HCT116 (cell line): ENCODE data around the gene LRRC46. TPM values are rescaled to one million over a fixed set of nuclear protein-coding genes. Genes with fewer than 3 reads are reported as not detected.

Experiments
- ATAC-seq: fragments of 200-7000 bp; cut with Tn5 transposase; 2 replicates; pipeline ENCODE4 v1.9.1; 2020; ENCODE audit warnings: mild to moderate bottlenecking, moderate library complexity
- BruUV-seq: library from RNA; stranded (reverse); fragments of 400-500 nt; replicated peaks from 2 replicates; lab custom pipeline; 2021; lab: Mats Ljungman, UMichigan
- CTCF ChIA-PET: fragments of 300-600 bp; sonication (Branson Sonifier 250); formaldehyde crosslinking; loops from one replicate; lab custom pipeline; 2021; ENCODE audit warnings: antibody characterized with exemption; lab: Charles Lee
- POLR2A ChIA-PET: fragments of 300-600, 350-600 bp; sonication (Branson Sonifier 250); formaldehyde crosslinking; loops from one replicate; lab custom pipeline; 2021; ENCODE audit warnings: antibody characterized with exemption; lab: Charles Lee
- RAD21 ChIA-PET, 2 experiments: fragments of 300-600 bp; sonication (Branson Sonifier 250); formaldehyde crosslinking; loops; one replicate each; lab custom pipeline; 2023; ENCODE audit warnings: low total read pairs in 2 of 2; ENCODE audit not compliant: uncharacterized antibody in 2 of 2, unreplicated experiment in 2 of 2, low non-redundant PET in 1 of 2; lab: Charles Lee
- DNase-seq: peaks from one replicate; pipeline ENCODE4 v3.0.0-alpha.2; 2010; ENCODE audit warnings: low read depth, low spot score
- H2AFZ ChIP-seq: fragments of 200-600 bp; shearing (Covaris generic), sonication (generic); 2 replicates; pipeline ENCODE4 v1.6.1; 2017; ENCODE audit warnings: low read depth, mixed run types, mixed read lengths, antibody characterized with exemption, low read length; ENCODE audit not compliant: poor library complexity, severe bottlenecking
- H3K27ac ChIP-seq: 2 replicates; pipeline ENCODE4 v1.5.1; 2012; ENCODE audit warnings: low read depth, low read length
- H3K27me3 ChIP-seq: fragments of 200-600 bp; sonication (generic); 2 replicates; pipeline ENCODE4 v1.6.1; 2016; ENCODE audit warnings: mixed run types, low read length, mixed read lengths; ENCODE audit not compliant: insufficient read depth
- H3K36me3 ChIP-seq, 2 experiments: fragments of 200-500 bp in 1 of 2; fragments of 200-600 bp in 1 of 2; sonication (Bioruptor generic) in 1 of 2; sonication (generic) in 1 of 2; 2 replicates each; pipeline versions ENCODE4 v1.5.1 to v1.6.1; 2014 to 2016; ENCODE audit warnings: low read length in 2 of 2, inconsistent platforms in 1 of 2, mixed read lengths in 1 of 2, mixed run types in 1 of 2; ENCODE audit not compliant: insufficient read depth in 2 of 2, control insufficient read depth in 1 of 2
- H3K4me1 ChIP-seq, 2 experiments: fragments of 200-600 bp in 1 of 2; sonication (generic) in 1 of 2; 2 replicates each; pipeline versions ENCODE4 v1.5.1 to v1.6.1; 2012 to 2017; ENCODE audit warnings: low read length in 2 of 2, inconsistent platforms in 1 of 2, mild to moderate bottlenecking in 1 of 2, mixed read lengths in 1 of 2, mixed run types in 1 of 2, moderate library complexity in 1 of 2; ENCODE audit not compliant: insufficient read depth in 2 of 2, control insufficient read depth in 1 of 2
- H3K4me2 ChIP-seq: fragments of 200-600 bp; sonication (generic); 2 replicates; pipeline ENCODE4 v1.6.1; 2017; ENCODE audit warnings: mixed run types, low read length, mixed read lengths
- H3K4me3 ChIP-seq, 2 experiments: fragments of 200-600 bp in 1 of 2; sonication (generic) in 1 of 2; replicated peaks in 1 of 2; 2 replicates each; pipeline ENCODE4 v1.5.1; 2011 to 2016; ENCODE audit warnings: low read length in 2 of 2, control low read depth in 1 of 2, low read depth in 1 of 2, mild to moderate bottlenecking in 1 of 2, mixed read lengths in 1 of 2, mixed run types in 1 of 2
- H3K79me2 ChIP-seq: fragments of 200-600 bp; sonication (generic); 2 replicates; pipeline ENCODE4 v1.6.1; 2017; ENCODE audit warnings: mild to moderate bottlenecking, mixed run types, low read length, moderate library complexity, mixed read lengths; ENCODE audit not compliant: insufficient read depth
- H3K9ac ChIP-seq: fragments of 200-600 bp; sonication (generic); 2 replicates; pipeline ENCODE4 v1.6.1; 2016; ENCODE audit warnings: low read length, mixed read lengths
- H3K9me2 ChIP-seq: fragments of 200-600 bp; sonication (generic), shearing (Covaris generic); 2 replicates; pipeline ENCODE4 v1.6.1; 2017; ENCODE audit warnings: mixed run types, mild to moderate bottlenecking, moderate library complexity; ENCODE audit not compliant: insufficient read depth
- H3K9me3 ChIP-seq, 2 experiments: fragments of 200-500 bp in 1 of 2; fragments of 200-600 bp in 1 of 2; sonication (Bioruptor generic) in 1 of 2; sonication (generic) in 1 of 2; 2 replicates each; pipeline ENCODE4 v1.6.1; 2014 to 2017; ENCODE audit warnings: low read length in 2 of 2, mixed read lengths in 2 of 2, inconsistent platforms in 1 of 2, low read depth in 1 of 2, mild to moderate bottlenecking in 1 of 2, mixed run types in 1 of 2, moderate library complexity in 1 of 2; ENCODE audit not compliant: control insufficient read depth in 1 of 2, insufficient read depth in 1 of 2
- H4K20me1 ChIP-seq: fragments of 200-600 bp; sonication (generic), shearing (Covaris generic); 2 replicates; pipeline ENCODE4 v1.6.1; 2017; ENCODE audit warnings: mixed run types, mild to moderate bottlenecking, moderate library complexity; ENCODE audit not compliant: insufficient read depth
- CBX3 ChIP-seq: IDR thresholded peaks from 2 replicates; pipeline ENCODE4 v1.6.1; 2012; ENCODE audit warnings: low read depth
- CEBPB ChIP-seq: IDR thresholded peaks from 2 replicates; pipeline ENCODE4 v1.6.1; 2012; ENCODE audit warnings: low read depth
- EGR1 ChIP-seq: IDR thresholded peaks from 2 replicates; pipeline ENCODE4 v1.6.1; 2012; ENCODE audit warnings: low read depth
- ELF1 ChIP-seq: IDR thresholded peaks from 2 replicates; pipeline ENCODE4 v1.6.1; 2012; ENCODE audit warnings: low read depth, borderline replicate concordance
- EZH2phosphoT487 ChIP-seq: fragments of 200-600 bp; IDR thresholded peaks from 2 replicates; pipeline ENCODE4 v1.6.1; 2018; ENCODE audit warnings: antibody characterized with exemption, borderline replicate concordance
- JUND ChIP-seq: IDR thresholded peaks from 2 replicates; pipeline ENCODE4 v1.6.1; 2012
- POLR2AphosphoS5 ChIP-seq: IDR thresholded peaks from 2 replicates; pipeline ENCODE4 v1.6.1; 2011; ENCODE audit warnings: mild to moderate bottlenecking, low read depth, low read length, moderate library complexity
- RAD21 ChIP-seq: IDR thresholded peaks from 2 replicates; pipeline ENCODE4 v1.6.1; 2012; ENCODE audit warnings: low read depth, mild to moderate bottlenecking
- SIN3A ChIP-seq: IDR thresholded peaks from 2 replicates; pipeline ENCODE4 v1.6.1; 2012; ENCODE audit warnings: low read depth
- SP1 ChIP-seq: IDR thresholded peaks from 2 replicates; pipeline ENCODE4 v1.6.1; 2012; ENCODE audit warnings: low read depth
- TCF7L2 ChIP-seq: IDR thresholded peaks from 2 replicates; pipeline ENCODE4 v1.7.0; 2011; ENCODE audit warnings: borderline replicate concordance, inconsistent platforms; ENCODE audit not compliant: insufficient read depth, insufficient read length; ENCODE audit errors: extremely low read depth
- ZFX ChIP-seq: fragments of 450-650 bp; IDR thresholded peaks from 2 replicates; pipeline ENCODE4 v1.6.1; 2017
- ZNF274 ChIP-seq: fragments of 200-500 bp; sonication (Bioruptor generic); IDR thresholded peaks from 2 replicates; pipeline ENCODE4 v1.6.1; 2014; ENCODE audit warnings: mild to moderate bottlenecking, low read depth, low read length, inconsistent platforms
- intact Hi-C: fragments of 100-400 bp; cut with micrococcal nuclease; formaldehyde crosslinking; loops from 2 replicates; pipeline ENCODE4 v1.10.0; 2022
- total RNA-seq: library from RNA; stranded (reverse); gene quantifications from one replicate; pipeline ENCODE4 v1.2.1, GENCODE V29; 2021; ENCODE audit not compliant: unreplicated experiment
- TF ChIP-seq, protein P1 (sequence below): IDR thresholded peaks from 2 replicates; pipeline ENCODE4 v1.6.1; 2012
- TF ChIP-seq, protein P2 (sequence below): IDR thresholded peaks from 2 replicates; pipeline ENCODE4 v1.6.1; 2011; ENCODE audit warnings: mild to moderate bottlenecking, low read length, moderate library complexity; ENCODE audit not compliant: insufficient replicate concordance; ENCODE audit errors: extremely low read depth
- TF ChIP-seq, protein P3 (sequence below), 3 experiments: fragments of 200-600 bp in 1 of 3; sonication (generic) in 1 of 3; IDR thresholded peaks in 2 of 3; conservative IDR thresholded peaks in 1 of 3; 2 replicates each; pipeline ENCODE4 v1.5.1; 2012 to 2017; ENCODE audit warnings: low read depth in 2 of 3, low read length in 2 of 3, antibody characterized with exemption in 1 of 3, borderline replicate concordance in 1 of 3, control low read depth in 1 of 3, mild to moderate bottlenecking in 1 of 3, mixed read lengths in 1 of 3, mixed run types in 1 of 3, moderate library complexity in 1 of 3; ENCODE audit not compliant: insufficient read depth in 1 of 3

The LRRC46 gene
- total RNA-seq, 1 experiment from 2014 or later = 0.76 TPM

DNA sequence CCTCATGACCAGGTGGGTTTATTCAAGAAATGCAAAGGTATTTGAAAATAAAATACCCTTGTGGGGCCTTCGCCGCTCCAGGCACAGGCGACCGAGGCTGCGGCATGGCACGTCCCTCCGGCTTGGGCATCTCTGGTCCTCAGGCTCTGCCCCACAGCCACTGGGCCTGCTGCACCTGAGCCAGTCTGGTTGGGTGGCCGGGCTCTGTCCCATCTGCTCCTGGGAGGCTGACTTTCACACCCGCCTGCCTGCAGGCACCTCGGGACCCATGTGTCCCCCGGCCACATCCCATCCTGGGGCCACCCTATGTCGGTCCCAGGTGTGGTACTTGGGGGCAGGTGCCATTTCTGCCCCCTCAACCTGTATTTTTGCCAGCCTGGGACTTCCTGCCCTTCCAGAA lies 30.8 kb upstream of the LRRC46 start:
- Histone ChIP-seq H3K27ac (no peak overlapping the region), H3K27me3 (peaks cover 11% of the 10 kb centered on the region; the same call in 1 of the 2 replicates), H3K9ac (no peak overlapping the region), H3K9me2 (no peaks in the 10 kb centered on the region), H3K9me3 (no peaks in the 10 kb centered on the region), H3K4me1 (no peaks in the 10 kb centered on the region), H2AFZ (no peak overlapping the region), H3K36me3 (no peaks in the 10 kb centered on the region), H4K20me1 (no peaks in the 10 kb centered on the region), H3K79me2 (no peaks in the 10 kb centered on the region), H3K4me2 (no peak overlapping the region), H3K4me3 (no peak overlapping the region)
- TF ChIP-seq JUND = no peak
- no peak for DNase-seq
- POLR2A ChIA-PET = interaction anchor here (0.6 kb wide), 1 partner anchor 16 kb away, joined by 3 read pairs; no protein-coding TSS in a partner anchor
- RAD21 ChIA-PET = no interaction called here
- CTCF ChIA-PET = interaction anchor here (1.0 to 1.4 kb wide), 3 partner anchors 101 to 218 kb away, joined by 3 to 4 read pairs (median 3); partner anchors contain the start of gene TBKBP1
- no TSS peak for BruUV-seq
- no peak for ATAC-seq
- intact Hi-C loops = loop anchor here (5.0 kb wide), 1 partner anchor 68 kb away; the partner anchor contains the start of gene TBX21

DNA sequence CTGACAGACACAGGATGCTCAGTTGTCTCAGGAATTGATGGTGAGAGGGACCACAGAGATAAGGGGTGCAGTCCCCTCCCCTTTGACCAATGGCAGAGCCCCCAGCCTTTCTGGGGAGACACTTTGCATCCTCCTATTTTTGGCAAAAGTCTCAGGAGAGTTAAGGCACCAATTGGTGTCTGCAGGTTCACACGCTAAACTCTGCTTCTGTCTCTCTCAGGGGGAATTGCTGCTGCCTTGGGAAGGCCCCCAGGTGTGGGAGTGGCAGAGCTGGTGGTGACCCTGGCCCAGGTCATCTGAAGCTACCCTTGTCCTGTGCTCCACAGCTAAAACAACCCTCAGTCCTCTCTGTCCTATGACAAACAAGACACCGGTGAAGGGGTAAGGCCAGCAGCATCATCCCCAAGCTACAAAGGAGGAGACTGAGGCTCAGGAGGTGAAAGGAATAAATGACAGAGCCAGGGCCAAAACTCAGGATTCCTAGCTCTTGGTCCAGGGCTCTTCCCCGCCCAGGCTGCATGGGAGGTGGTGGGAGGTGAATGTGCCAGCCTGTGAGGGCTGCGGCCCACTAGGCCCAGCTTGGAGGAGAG lies 30.2 kb upstream of the LRRC46 start:
- RAD21 ChIA-PET = no interaction called here
- intact Hi-C loops = loop anchor here (5.0 kb wide), 1 partner anchor 69 kb away; the partner anchor contains the start of gene TBX21
- no TSS peak for BruUV-seq
- TF ChIP-seq, protein P1, sequence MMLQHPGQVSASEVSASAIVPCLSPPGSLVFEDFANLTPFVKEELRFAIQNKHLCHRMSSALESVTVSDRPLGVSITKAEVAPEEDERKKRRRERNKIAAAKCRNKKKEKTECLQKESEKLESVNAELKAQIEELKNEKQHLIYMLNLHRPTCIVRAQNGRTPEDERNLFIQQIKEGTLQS = no peak
- TF ChIP-seq JUND = no peak
- TF ChIP-seq ZNF274 = no peak
- TF ChIP-seq EZH2phosphoT487 = no peak
- TF ChIP-seq CEBPB = no peak
- no peak for TF ChIP-seq RAD21
- no peak for TF ChIP-seq SIN3A
- TF ChIP-seq POLR2AphosphoS5 = no peak
- TF ChIP-seq, protein P2, sequence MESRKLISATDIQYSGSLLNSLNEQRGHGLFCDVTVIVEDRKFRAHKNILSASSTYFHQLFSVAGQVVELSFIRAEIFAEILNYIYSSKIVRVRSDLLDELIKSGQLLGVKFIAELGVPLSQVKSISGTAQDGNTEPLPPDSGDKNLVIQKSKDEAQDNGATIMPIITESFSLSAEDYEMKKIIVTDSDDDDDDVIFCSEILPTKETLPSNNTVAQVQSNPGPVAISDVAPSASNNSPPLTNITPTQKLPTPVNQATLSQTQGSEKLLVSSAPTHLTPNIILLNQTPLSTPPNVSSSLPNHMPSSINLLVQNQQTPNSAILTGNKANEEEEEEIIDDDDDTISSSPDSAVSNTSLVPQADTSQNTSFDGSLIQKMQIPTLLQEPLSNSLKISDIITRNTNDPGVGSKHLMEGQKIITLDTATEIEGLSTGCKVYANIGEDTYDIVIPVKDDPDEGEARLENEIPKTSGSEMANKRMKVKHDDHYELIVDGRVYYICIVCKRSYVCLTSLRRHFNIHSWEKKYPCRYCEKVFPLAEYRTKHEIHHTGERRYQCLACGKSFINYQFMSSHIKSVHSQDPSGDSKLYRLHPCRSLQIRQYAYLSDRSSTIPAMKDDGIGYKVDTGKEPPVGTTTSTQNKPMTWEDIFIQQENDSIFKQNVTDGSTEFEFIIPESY = no peak
- TF ChIP-seq ELF1 = no peak
- no peak for TF ChIP-seq EGR1
- TF ChIP-seq SP1 = no peak
- TF ChIP-seq, protein P3, sequence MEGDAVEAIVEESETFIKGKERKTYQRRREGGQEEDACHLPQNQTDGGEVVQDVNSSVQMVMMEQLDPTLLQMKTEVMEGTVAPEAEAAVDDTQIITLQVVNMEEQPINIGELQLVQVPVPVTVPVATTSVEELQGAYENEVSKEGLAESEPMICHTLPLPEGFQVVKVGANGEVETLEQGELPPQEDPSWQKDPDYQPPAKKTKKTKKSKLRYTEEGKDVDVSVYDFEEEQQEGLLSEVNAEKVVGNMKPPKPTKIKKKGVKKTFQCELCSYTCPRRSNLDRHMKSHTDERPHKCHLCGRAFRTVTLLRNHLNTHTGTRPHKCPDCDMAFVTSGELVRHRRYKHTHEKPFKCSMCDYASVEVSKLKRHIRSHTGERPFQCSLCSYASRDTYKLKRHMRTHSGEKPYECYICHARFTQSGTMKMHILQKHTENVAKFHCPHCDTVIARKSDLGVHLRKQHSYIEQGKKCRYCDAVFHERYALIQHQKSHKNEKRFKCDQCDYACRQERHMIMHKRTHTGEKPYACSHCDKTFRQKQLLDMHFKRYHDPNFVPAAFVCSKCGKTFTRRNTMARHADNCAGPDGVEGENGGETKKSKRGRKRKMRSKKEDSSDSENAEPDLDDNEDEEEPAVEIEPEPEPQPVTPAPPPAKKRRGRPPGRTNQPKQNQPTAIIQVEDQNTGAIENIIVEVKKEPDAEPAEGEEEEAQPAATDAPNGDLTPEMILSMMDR (IDR thresholded peaks at IDR 0.05 in 2 of 3, conservative IDR thresholded peaks at IDR 0.05 in 1 of 3; ENCODE audit: borderline replicate concordance in 1 of 3, insufficient read depth in 1 of 3, low read depth in 2 of 3, low read length in 2 of 3) = no peak
- TF ChIP-seq ZFX = no peak
- no peak for TF ChIP-seq CBX3
- no peak for TF ChIP-seq TCF7L2

More for the DNA sequence above, 30.2 kb upstream of the LRRC46 start:
- ChIA-PET POLR2A (interaction anchor here (0.6 kb wide), 1 partner anchor 16 kb away, joined by 3 read pairs; no protein-coding TSS in a partner anchor), CTCF (interaction anchor here (0.9 to 1.4 kb wide), 8 partner anchors 15 to 217 kb away, joined by 3 to 5 read pairs (median 3); partner anchors contain the start of genes CDK5RAP3 and TBKBP1)
- no peaks in the 10 kb centered on the region for H3K79me2 ChIP-seq
- DNase-seq (no peak), ATAC-seq (no peak)
- peaks cover 11% of the 10 kb centered on the region; the same call in 1 of the 2 replicates for H3K27me3 ChIP-seq
- no peak overlapping the region for H3K9ac ChIP-seq
- no peak overlapping the region for H3K4me3 ChIP-seq
- no peaks in the 10 kb centered on the region for H3K36me3 ChIP-seq
- no peak overlapping the region for H2AFZ ChIP-seq
- no peak overlapping the region for H3K27ac ChIP-seq
- no peak overlapping the region for H3K4me2 ChIP-seq
- H3K9me3 ChIP-seq = no peaks in the 10 kb centered on the region
- H3K4me1 ChIP-seq = no peaks in the 10 kb centered on the region
- H3K9me2 ChIP-seq = no peaks in the 10 kb centered on the region
- H4K20me1 ChIP-seq = no peaks in the 10 kb centered on the region
